Panc1 (cell line): ENCODE results near the gene GPBAR1.

Experiments used
- CTCF ChIP-seq: fragments of 450-650 bp; IDR thresholded peaks from 2 replicates; pipeline ENCODE4 v1.5.1; 2017; ENCODE audit warnings: mild to moderate bottlenecking
- POLR2AphosphoS5 ChIP-seq: IDR thresholded peaks from 2 replicates; pipeline ENCODE4 v1.6.1; 2012; ENCODE audit warnings: mild to moderate bottlenecking, low read depth, low read length, moderate library complexity

- TF ChIP-seq CTCF, result no peak
- TF ChIP-seq POLR2AphosphoS5, result no peak
Observed at GRCh38 chr2:218267259-218267658, 6.4 kb downstream of the GPBAR1 start.
